Endothelial cell of umbilical vein (primary cell): ENCODE results near the gene CCSER2. TPM values are rescaled to one million over a fixed set of nuclear protein-coding genes. Genes with fewer than 3 reads are reported as not detected.

Source experiments
- BruUV-seq: library from RNA; stranded (reverse); fragments of 400-500 nt; replicated peaks from 2 replicates; lab custom pipeline; 2021; lab: Mats Ljungman, UMichigan
- CTCF ChIA-PET: fragments of 300-600, 350-600 bp; sonication (Branson Sonifier 250); formaldehyde crosslinking; loops from one replicate; lab custom pipeline; 2021; ENCODE audit warnings: antibody characterized with exemption, inconsistent platforms; lab: Charles Lee
- POLR2A ChIA-PET: fragments of 300-600, 350-600 bp; sonication (Branson Sonifier 250); formaldehyde crosslinking; loops from one replicate; lab custom pipeline; 2021; ENCODE audit warnings: antibody characterized with exemption, inconsistent platforms; lab: Charles Lee
- DNase-seq: peaks from one replicate; pipeline ENCODE4 v3.0.0-alpha.2; 2011; ENCODE audit warnings: low read depth, low spot score
- FAIRE-seq: peaks from 2 replicates; lab custom pipeline; 2011; peaks lifted over from hg19 to GRCh38; lab: Jason Lieb, UNC
- H2AFZ ChIP-seq: 2 replicates; pipeline ENCODE4 v1.6.0; 2012; ENCODE audit warnings: low read depth, low read length, control low read depth, inconsistent platforms
- H3K27ac ChIP-seq: 2 replicates; pipeline ENCODE4 v1.5.1; 2011; ENCODE audit warnings: low read depth, mild to moderate bottlenecking, control low read depth, low read length, moderate library complexity; ENCODE audit not compliant: insufficient read depth
- H3K27me3 ChIP-seq, 2 experiments: 2 replicates each; pipeline versions ENCODE4 v1.6.0 to v1.6.1; 2011; ENCODE audit warnings: low read length in 2 of 2, mixed read lengths in 1 of 2; ENCODE audit not compliant: control insufficient read depth in 2 of 2, insufficient read depth in 2 of 2
- H3K36me3 ChIP-seq, 2 experiments: 2 replicates in 1 of 2; 3 replicates in 1 of 2; pipeline ENCODE4 v1.5.1; 2011; ENCODE audit warnings: low read length in 2 of 2, mild to moderate bottlenecking in 1 of 2, moderate library complexity in 1 of 2; ENCODE audit not compliant: control insufficient read depth in 2 of 2, insufficient read depth in 2 of 2; ENCODE audit errors: extremely low read depth in 1 of 2
- H3K4me1 ChIP-seq: 3 replicates; pipeline ENCODE4 v1.5.1; 2011; ENCODE audit warnings: mild to moderate bottlenecking, low read length; ENCODE audit not compliant: control insufficient read depth, insufficient read depth; ENCODE audit errors: extremely low read depth
- H3K4me2 ChIP-seq: 2 replicates; pipeline ENCODE4 v1.6.1; 2011; ENCODE audit warnings: low read length, control low read depth, mixed read lengths; ENCODE audit not compliant: insufficient read depth
- H3K4me3 ChIP-seq, 3 experiments: fragments of 200-600 bp in 1 of 3; sonication (generic), shearing (Covaris generic) in 1 of 3; replicated peaks in 1 of 3; 2 replicates each; pipeline ENCODE4 v1.5.1; 2011 to 2016; ENCODE audit warnings: control low read depth in 3 of 3, low read length in 3 of 3, mild to moderate bottlenecking in 2 of 3, inconsistent platforms in 1 of 3, low read depth in 1 of 3, moderate library complexity in 1 of 3; ENCODE audit not compliant: insufficient read depth in 1 of 3
- H3K79me2 ChIP-seq: 2 replicates; pipeline ENCODE4 v1.6.0; 2012; ENCODE audit warnings: low read length, inconsistent platforms; ENCODE audit not compliant: control insufficient read depth, insufficient read depth
- H3K9ac ChIP-seq: replicated peaks from 2 replicates; pipeline ENCODE3; 2011; ENCODE audit warnings: low read length, control low read depth; ENCODE audit not compliant: insufficient read depth; ENCODE audit errors: extremely low read depth
- H3K9me1 ChIP-seq: replicated peaks from 3 replicates; pipeline ENCODE4 v1.6.0; 2011; ENCODE audit warnings: mild to moderate bottlenecking, low read length; ENCODE audit not compliant: control insufficient read depth, insufficient read depth; ENCODE audit errors: extremely low read depth
- H3K9me3 ChIP-seq: replicated peaks from 2 replicates; pipeline ENCODE4 v1.5.1; 2012; ENCODE audit warnings: low read length, inconsistent platforms; ENCODE audit not compliant: control insufficient read depth, insufficient read depth
- H4K20me1 ChIP-seq: replicated peaks from 2 replicates; pipeline ENCODE3; 2011; ENCODE audit warnings: mild to moderate bottlenecking, low read length; ENCODE audit not compliant: control insufficient read depth, insufficient read depth; ENCODE audit errors: extremely low read depth
- EZH2 ChIP-seq: IDR thresholded peaks from 2 replicates; pipeline ENCODE4 v1.6.1; 2012; ENCODE audit warnings: borderline replicate concordance, low read depth, mild to moderate bottlenecking, moderate library complexity, low read length, inconsistent platforms; ENCODE audit not compliant: severe bottlenecking
- FOS ChIP-seq: IDR thresholded peaks from 2 replicates; pipeline ENCODE4 v1.6.1; 2011; ENCODE audit warnings: mild to moderate bottlenecking, low read length, moderate library complexity, borderline replicate concordance; ENCODE audit not compliant: insufficient read depth
- GATA2 ChIP-seq: IDR thresholded peaks from 2 replicates; pipeline ENCODE4 v1.7.0; 2011; ENCODE audit warnings: low read depth, mild to moderate bottlenecking, moderate library complexity, mixed read lengths, low read length; ENCODE audit not compliant: insufficient read length, insufficient read depth
- JUN ChIP-seq: IDR thresholded peaks from 2 replicates; pipeline ENCODE4 v1.6.1; 2011; ENCODE audit warnings: borderline replicate concordance, low read depth; ENCODE audit not compliant: insufficient read length, insufficient read depth
- MYC ChIP-seq: IDR thresholded peaks from one replicate; pipeline ENCODE4 v1.6.1; 2011; ENCODE audit warnings: mild to moderate bottlenecking, low read depth, low read length
- POLR2A ChIP-seq: IDR thresholded peaks from 2 replicates; pipeline ENCODE4 v1.6.1; 2012; ENCODE audit warnings: low read depth, mild to moderate bottlenecking, control low read depth, low read length
- POLR2AphosphoS5 ChIP-seq: IDR thresholded peaks from 2 replicates; pipeline ENCODE4 v1.6.1; 2012; ENCODE audit warnings: low read depth, mild to moderate bottlenecking, control low read depth, low read length, moderate library complexity; ENCODE audit not compliant: insufficient read depth
- dilution Hi-C: fragments of 300-500 bp; cut with MboI; formaldehyde crosslinking; loops from one replicate; pipeline ENCODE4 v1.15.0; 2019; ENCODE audit warnings: low sequenced_read_pairs; ENCODE audit not compliant: extremely low pct_ligation_motif_present
- intact Hi-C: fragments of 100-400 bp; cut with micrococcal nuclease; formaldehyde crosslinking; loops from one replicate; pipeline ENCODE4 v1.10.0; 2022
- polyA plus RNA-seq, 4 experiments: library from polyadenylated mRNA; depleted of rRNA in 3 of 4; stranded (reverse) in 3 of 4; unstranded in 1 of 4; fragments of >200 nt; gene quantifications; 2 replicates each; pipeline versions ENCODE4 v1.2.1 to v1.2.3, GENCODE V29; 2011 to 2012; ENCODE audit warnings: missing spikeins in 1 of 4
- total RNA-seq: library from RNA; stranded (reverse); gene quantifications from 2 replicates; pipeline ENCODE4 v1.2.3, GENCODE V29; 2021
- TF ChIP-seq, protein P1 (sequence below): IDR thresholded peaks from 2 replicates; pipeline ENCODE4 v1.6.1; 2011; ENCODE audit not compliant: insufficient read depth, insufficient read length
- TF ChIP-seq, protein P2 (sequence below), 2 donors: IDR thresholded peaks; 1 replicate in 1 of 2; 2 replicates in 1 of 2; pipeline ENCODE4 v1.5.1; 2011; ENCODE audit warnings: low read length in 2 of 2, mild to moderate bottlenecking in 2 of 2, moderate library complexity in 2 of 2, control low read depth in 1 of 2, inconsistent platforms in 1 of 2, low read depth in 1 of 2; ENCODE audit not compliant: insufficient read depth in 1 of 2; ENCODE audit errors: extremely low read depth in 1 of 2

The CCSER2 gene
- total and polyA plus RNA-seq, 2 donors (not counting 3 experiments of a cell fraction or from before 2014, with no cell fraction given) = 14.5 to 49.3 TPM

DNA sequence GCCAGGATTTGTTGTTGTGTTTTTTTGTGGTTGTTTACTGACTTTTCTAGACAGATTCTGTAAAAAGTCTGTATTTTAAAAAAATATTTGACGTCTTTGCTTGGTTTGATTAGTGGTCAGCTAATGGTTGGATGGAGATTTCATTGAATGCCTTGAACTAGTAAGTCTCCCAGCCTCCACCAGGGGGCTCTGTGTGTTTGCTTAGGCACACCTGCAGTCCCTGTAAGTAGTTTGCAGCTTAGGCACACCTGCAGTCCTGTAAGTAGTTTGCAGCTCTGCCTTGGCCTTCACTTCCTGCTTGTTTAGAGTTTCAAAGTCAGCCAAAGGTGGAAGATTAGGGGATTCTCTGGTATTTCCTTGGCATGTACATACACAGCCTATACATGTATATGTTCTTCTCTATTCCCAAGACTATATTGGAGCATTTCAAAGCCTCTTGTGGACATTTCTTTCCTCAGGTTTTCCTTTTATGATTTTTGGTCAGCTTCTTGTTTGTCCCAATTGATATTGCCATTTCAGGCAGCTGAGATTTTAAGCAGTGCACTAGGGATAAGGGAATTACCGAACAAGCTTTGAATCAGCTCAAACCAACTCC, 101.6 kb downstream of the CCSER2 start:
- no peaks in the 10 kb centered on the region for H3K36me3 ChIP-seq
- BruUV-seq = no TSS peak
- FAIRE-seq (no peak), DNase-seq (peak; percentile 73)
- H3K27ac ChIP-seq = no peak overlapping the region
- no peaks in the 10 kb centered on the region for H3K27me3 ChIP-seq
- H4K20me1 ChIP-seq = peaks cover 3% of the 10 kb centered on the region
- H3K9me1 ChIP-seq = no peaks in the 10 kb centered on the region
- H3K9ac ChIP-seq = no peak overlapping the region
- no peak overlapping the region for H3K4me2 ChIP-seq
- no peak overlapping the region for H3K4me3 ChIP-seq
- no peaks in the 10 kb centered on the region for H3K9me3 ChIP-seq
- ChIA-PET POLR2A (no interaction called here), CTCF (interaction anchor here (0.6 to 4.7 kb wide), 42 partner anchors 9 to 282 kb away, joined by 3 to 190 read pairs (median 5); partner anchors contain the start of gene CCSER2)
- intact Hi-C loops (loop anchor here (1.0 to 2.0 kb wide), 4 partner anchors 55 to 166 kb away; no protein-coding TSS in a partner anchor), dilution Hi-C loops (no loop called here)
- H2AFZ ChIP-seq = no peak overlapping the region
- H3K79me2 ChIP-seq = peaks cover 25% of the 10 kb centered on the region
- H3K4me1 ChIP-seq = peaks cover 6% of the 10 kb centered on the region
- TF ChIP-seq, protein P1, sequence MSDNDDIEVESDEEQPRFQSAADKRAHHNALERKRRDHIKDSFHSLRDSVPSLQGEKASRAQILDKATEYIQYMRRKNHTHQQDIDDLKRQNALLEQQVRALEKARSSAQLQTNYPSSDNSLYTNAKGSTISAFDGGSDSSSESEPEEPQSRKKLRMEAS = no peak
- TF ChIP-seq, protein P2, sequence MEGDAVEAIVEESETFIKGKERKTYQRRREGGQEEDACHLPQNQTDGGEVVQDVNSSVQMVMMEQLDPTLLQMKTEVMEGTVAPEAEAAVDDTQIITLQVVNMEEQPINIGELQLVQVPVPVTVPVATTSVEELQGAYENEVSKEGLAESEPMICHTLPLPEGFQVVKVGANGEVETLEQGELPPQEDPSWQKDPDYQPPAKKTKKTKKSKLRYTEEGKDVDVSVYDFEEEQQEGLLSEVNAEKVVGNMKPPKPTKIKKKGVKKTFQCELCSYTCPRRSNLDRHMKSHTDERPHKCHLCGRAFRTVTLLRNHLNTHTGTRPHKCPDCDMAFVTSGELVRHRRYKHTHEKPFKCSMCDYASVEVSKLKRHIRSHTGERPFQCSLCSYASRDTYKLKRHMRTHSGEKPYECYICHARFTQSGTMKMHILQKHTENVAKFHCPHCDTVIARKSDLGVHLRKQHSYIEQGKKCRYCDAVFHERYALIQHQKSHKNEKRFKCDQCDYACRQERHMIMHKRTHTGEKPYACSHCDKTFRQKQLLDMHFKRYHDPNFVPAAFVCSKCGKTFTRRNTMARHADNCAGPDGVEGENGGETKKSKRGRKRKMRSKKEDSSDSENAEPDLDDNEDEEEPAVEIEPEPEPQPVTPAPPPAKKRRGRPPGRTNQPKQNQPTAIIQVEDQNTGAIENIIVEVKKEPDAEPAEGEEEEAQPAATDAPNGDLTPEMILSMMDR (IDR thresholded peaks at IDR 0.05; ENCODE audit: extremely low read depth in 1 of 2, insufficient read depth in 1 of 2, low read depth in 1 of 2, low read length in 2 of 2) = peak; percentile 70 to 81

DNA sequence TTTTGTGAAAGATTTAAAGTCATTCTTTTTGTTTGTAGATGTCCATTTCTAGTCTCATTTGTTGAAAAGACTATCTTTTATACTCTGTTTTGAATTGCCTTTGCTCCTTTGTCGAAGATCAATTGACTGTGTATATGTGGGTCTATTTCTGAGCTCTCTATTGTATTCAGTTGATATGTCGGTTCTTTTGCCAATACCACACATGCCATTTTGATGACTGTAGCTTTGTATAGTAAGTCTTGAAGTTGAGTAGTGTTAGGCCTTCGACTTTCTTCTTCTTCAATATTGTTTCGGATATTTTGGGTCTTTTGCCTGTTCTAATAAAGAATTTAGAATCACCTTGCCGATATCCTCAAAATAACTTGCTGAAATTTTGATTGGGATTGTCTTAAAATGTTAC, 104.5 kb downstream of the CCSER2 start:
- peaks cover 22% of the 10 kb centered on the region for H3K79me2 ChIP-seq
- no TSS peak for BruUV-seq
- CTCF ChIA-PET = interaction anchor here (1.2 to 1.4 kb wide), 2 partner anchors 104 to 108 kb away, joined by 3 to 4 read pairs; no protein-coding TSS in a partner anchor
- POLR2A ChIA-PET = no interaction called here
- H3K27ac ChIP-seq = no peak overlapping the region
- no peak overlapping the region for H2AFZ ChIP-seq
- H3K36me3 ChIP-seq = no peaks in the 10 kb centered on the region
- H4K20me1 ChIP-seq = peaks cover 3% of the 10 kb centered on the region
- intact Hi-C loops (no loop called here), dilution Hi-C loops (no loop called here)
- FAIRE-seq = no peak
- H3K9me3 ChIP-seq = no peaks in the 10 kb centered on the region
- no peak for TF ChIP-seq FOS
- TF ChIP-seq, protein P1 = no peak
- TF ChIP-seq POLR2A = no peak
- no peak for TF ChIP-seq POLR2AphosphoS5
- no peak for TF ChIP-seq MYC
- no peak for TF ChIP-seq GATA2
- no peak for TF ChIP-seq EZH2
- no peak for TF ChIP-seq JUN
- TF ChIP-seq, protein P2 (IDR thresholded peaks at IDR 0.05; ENCODE audit: extremely low read depth in 1 of 2, insufficient read depth in 1 of 2, low read depth in 1 of 2, low read length in 2 of 2) = no peak
- no peaks in the 10 kb centered on the region for H3K4me1 ChIP-seq
- H3K4me3 ChIP-seq = no peak overlapping the region
- H3K4me2 ChIP-seq = no peak overlapping the region
- no peaks in the 10 kb centered on the region for H3K27me3 ChIP-seq
- no peaks in the 10 kb centered on the region for H3K9me1 ChIP-seq
- H3K9ac ChIP-seq = no peak overlapping the region
- no peak for DNase-seq
